HepG2 (cell line): ENCODE results near the gene PEAK3. TPM values are rescaled to one million over a fixed set of nuclear protein-coding genes. Genes with fewer than 3 reads are reported as not detected.

Experiments
- GZF1 ChIP-seq: sonication (generic); formaldehyde crosslinking; IDR thresholded peaks from 2 replicates; pipeline ENCODE4 v1.5.1; 2020; ENCODE audit warnings: mild to moderate bottlenecking, missing genetic modification reagents
- LCORL ChIP-seq, 2 experiments: fragments of 450-650 bp in 1 of 2; sonication (generic) in 1 of 2; formaldehyde crosslinking in 1 of 2; IDR thresholded peaks; 2 replicates each; pipeline versions ENCODE4 v1.5.0 to v1.6.1; 2017 to 2020; ENCODE audit warnings: antibody characterized with exemption in 1 of 2, missing genetic modification reagents in 1 of 2
- MTF2 ChIP-seq: sonication (generic); formaldehyde crosslinking; IDR thresholded peaks from 2 replicates; pipeline ENCODE4 v1.5.0; 2020; ENCODE audit warnings: missing genetic modification reagents, borderline replicate concordance
- PAXIP1 ChIP-seq: sonication (generic); formaldehyde crosslinking; conservative IDR thresholded peaks from 2 replicates; pipeline ENCODE4 v1.4.0; 2020; ENCODE audit warnings: mild to moderate bottlenecking, missing genetic modification reagents, moderate library complexity
- PLRG1 ChIP-seq: fragments of 450-650 bp; conservative IDR thresholded peaks from 2 replicates; pipeline ENCODE4 v1.6.1; 2016
- POGZ ChIP-seq: sonication (generic); formaldehyde crosslinking; IDR thresholded peaks from 2 replicates; pipeline ENCODE4 v1.4.0; 2020; ENCODE audit warnings: mild to moderate bottlenecking, missing genetic modification reagents
- SRSF1 ChIP-seq: fragments of 200-400 bp; formaldehyde crosslinking; optimal IDR thresholded peaks from 2 replicates; pipeline ENCODE3; 2017; ENCODE audit warnings: mild to moderate bottlenecking, low read depth, low read length, moderate library complexity
- THYN1 ChIP-seq: sonication (generic); formaldehyde crosslinking; IDR thresholded peaks from 2 replicates; pipeline ENCODE4 v1.8.1; 2023; ENCODE audit warnings: low read depth, mild to moderate bottlenecking, moderate library complexity, missing genetic modification reagents, borderline replicate concordance
- YY1 ChIP-seq: IDR thresholded peaks from 2 replicates; pipeline ENCODE4 v1.6.1; 2011; ENCODE audit warnings: low read length, low read depth, moderate library complexity, mild to moderate bottlenecking; ENCODE audit not compliant: insufficient read depth, insufficient replicate concordance
- ZFP37 ChIP-seq: sonication (generic); formaldehyde crosslinking; IDR thresholded peaks from 2 replicates; pipeline ENCODE4 v1.4.0; 2020; ENCODE audit warnings: missing genetic modification reagents, borderline replicate concordance
- ZNF407 ChIP-seq: sonication (generic); formaldehyde crosslinking; IDR thresholded peaks from one replicate; pipeline ENCODE4 v1.5.1; 2020; ENCODE audit warnings: mild to moderate bottlenecking, missing genetic modification reagents; ENCODE audit errors: not compliant biosample characterization
- ZNF564 ChIP-seq: sonication (generic); formaldehyde crosslinking; IDR thresholded peaks from 2 replicates; pipeline ENCODE4 v1.8.1; 2023; ENCODE audit warnings: mild to moderate bottlenecking, missing genetic modification reagents
- ZNF615 ChIP-seq: sonication (generic); formaldehyde crosslinking; IDR thresholded peaks from 2 replicates; pipeline ENCODE4 v1.5.0; 2020; ENCODE audit warnings: mild to moderate bottlenecking, missing genetic modification reagents, borderline replicate concordance
- ZNF670 ChIP-seq: sonication (generic); formaldehyde crosslinking; IDR thresholded peaks from 2 replicates; pipeline ENCODE4 v1.8.0; 2022; ENCODE audit warnings: mild to moderate bottlenecking, missing genetic modification reagents, borderline replicate concordance
- ZNF704 ChIP-seq: sonication (generic); formaldehyde crosslinking; IDR thresholded peaks from 2 replicates; pipeline ENCODE4 v1.8.1; 2023; ENCODE audit warnings: mild to moderate bottlenecking, inconsistent platforms, moderate library complexity, missing genetic modification reagents, borderline replicate concordance
- ZNF781 ChIP-seq: sonication (generic); formaldehyde crosslinking; IDR thresholded peaks from 2 replicates; pipeline ENCODE4 v1.5.1; 2020; ENCODE audit warnings: borderline replicate concordance, mild to moderate bottlenecking, missing genetic modification reagents; ENCODE audit errors: not compliant biosample characterization
- polyA plus RNA-seq, 8 experiments: library from polyadenylated mRNA; depleted of rRNA in 3 of 8; stranded (reverse) in 7 of 8; unstranded in 1 of 8; fragments of >200 nt; fragmentation: Illumina TruSeq in 4 of 8; extraction: Trizol in 4 of 8; gene quantifications; 2 replicates each; pipeline versions ENCODE4 v1.2.1 to v1.2.3, GENCODE V29; 2011 to 2016; ENCODE audit warnings: low read depth in 4 of 8, missing spikeins in 1 of 8, mixed read lengths in 1 of 8; ENCODE audit not compliant: insufficient read depth in 1 of 8
- total RNA-seq, 5 experiments: library from RNA; depleted of rRNA; stranded (reverse); fragments of >200 nt; fragmentation: Illumina TruSeq; extraction: Trizol; gene quantifications; 2 replicates each; pipeline ENCODE4 v1.2.3, GENCODE V29; 2016; ENCODE audit warnings: low read depth in 1 of 5

Gene PEAK3
- total and polyA plus RNA-seq, 2 of the 13 experiments (the other 11 are each of a cell fraction or from before 2014, with no cell fraction given), result not detected

- no peak for TF ChIP-seq ZNF781
- no peak for TF ChIP-seq ZNF704
- TF ChIP-seq LCORL (IDR thresholded peaks at IDR 0.05), result no peak
- peak; percentile 90 for TF ChIP-seq LCORL (CRISPR knock-in tag; IDR thresholded peaks at IDR 0.05)
- peak; percentile 52 for TF ChIP-seq ZNF407 (CRISPR knock-in tag)
- TF ChIP-seq SRSF1, result no peak
- TF ChIP-seq MTF2, result peak; percentile 54; the same call in 1 of the 2 replicates
- no peak for TF ChIP-seq ZNF670
- TF ChIP-seq GZF1 (CRISPR knock-in tag), result no peak
- no peak for TF ChIP-seq PLRG1
- no peak for TF ChIP-seq ZNF564 (CRISPR knock-in tag)
- no peak for TF ChIP-seq ZFP37
- no peak for TF ChIP-seq ZNF615
- TF ChIP-seq POGZ, result no peak
- 0 out of 2 replicates have a peak, but pooled peaks have one; percentile 40 for TF ChIP-seq PAXIP1
- TF ChIP-seq THYN1 (CRISPR knock-in tag), result no peak
- no peak for TF ChIP-seq YY1
Measured at GRCh38 chr19:2315818-2316353, 33.9 kb upstream of the PEAK3 start (continued).
